Measurements from ENCODE around the gene PKD2L1. TPM values are rescaled to one million over a fixed set of nuclear protein-coding genes. Genes with fewer than 3 reads are reported as not detected.

PKD2L1 gene
- total RNA-seq, 2 donors from 2014 or later: 0.20 TPM; not detected in 1

- ATAC-seq: no peak
- intact Hi-C loops (cut with DNase I, micrococcal nuclease): no loop called here
- DNase-seq: no peak
Observed at GRCh38 chr10:100239851-100240250, 90.2 kb downstream of the PKD2L1 start.

- intact Hi-C loops (cut with DNase I, micrococcal nuclease): no loop called here
- DNase-seq (no peak), ATAC-seq (no peak)
Observed at GRCh38 chr10:100238429-100238828, 91.6 kb downstream of the PKD2L1 start.

Other genes with a start within 250 kb of the PKD2L1 start
- gene CPN1, start 248.4 kb downstream of the PKD2L1 start, total RNA-seq: not detected
- gene ERLIN1, start 144.2 kb downstream of the PKD2L1 start, total RNA-seq: 10 to 100 TPM; 44.3 to 55.9 TPM
- gene CHUK, start 100.6 kb downstream of the PKD2L1 start, total RNA-seq: 10 to 100 TPM; 21.8 to 22.5 TPM
- gene CWF19L1, start 62.6 kb downstream of the PKD2L1 start, total RNA-seq: 10 to 100 TPM; 10.9 to 12.0 TPM
- 10 to 100 TPM; 16.1 to 17.2 TPM for gene BLOC1S2, start 43.5 kb downstream of the PKD2L1 start, total RNA-seq
- 10 to 100 TPM; 70.9 to 90.1 TPM for gene SCD, start 17.0 kb upstream of the PKD2L1 start, total RNA-seq
- gene WNT8B, start 132.8 kb upstream of the PKD2L1 start, total RNA-seq: not detected
- gene SEC31B, start 189.6 kb upstream of the PKD2L1 start, total RNA-seq: 10 to 100 TPM; 13.7 to 15.3 TPM
- 100 to 1,000 TPM; 172 to 214 TPM for gene NDUFB8, start 199.6 kb upstream of the PKD2L1 start, total RNA-seq
- gene HIF1AN, start 205.7 kb upstream of the PKD2L1 start, total RNA-seq: 10 to 100 TPM; 35.2 to 35.3 TPM

All from left colon (tissue), 2 donors.